HepG2 (cell line): Measurements from ENCODE around the gene UBTD2. TPM values are rescaled to one million over a fixed set of nuclear protein-coding genes. Genes with fewer than 3 reads are reported as not detected.

ENCODE experiments used
- ATAC-seq: fragments of 200-7000 bp; cut with Tn5 transposase; 3 replicates; pipeline ENCODE4 v1.9.1; 2020; ENCODE audit warnings: mild to moderate bottlenecking, moderate library complexity
- BruUV-seq: library from RNA; stranded (reverse); fragments of 400-500 nt; replicated peaks from 2 replicates; lab custom pipeline; 2021; lab: Mats Ljungman, UMichigan
- CTCF ChIA-PET: fragments of 300-600 bp; formaldehyde crosslinking; extraction: SDS; loops from one replicate; lab custom pipeline; 2021; ENCODE audit warnings: low total read pairs, inconsistent platforms, low intra/inter-chr PET ratio; lab: Yijun Ruan, JAX
- POLR2A ChIA-PET: fragments of 350-600 bp; sonication (Branson Sonifier 250); formaldehyde crosslinking; loops from one replicate; lab custom pipeline; 2020; ENCODE audit warnings: antibody characterized with exemption, inconsistent platforms; lab: Yijun Ruan, JAX
- DNase-seq: peaks from one replicate; pipeline ENCODE4 v3.0.0-alpha.2; 2015; ENCODE audit warnings: low spot score
- FAIRE-seq: peaks from 3 replicates; lab custom pipeline; 2011; peaks lifted over from hg19 to GRCh38; lab: Jason Lieb, UNC
- H2AFZ ChIP-seq: one replicate; pipeline ENCODE4 v1.6.1; 2011; ENCODE audit warnings: low read length, inconsistent platforms
- H3K27ac ChIP-seq: fragments of 300-600 bp; 3 replicates; pipeline ENCODE4 v1.8.0; 2011; ENCODE audit warnings: mixed run types, mild to moderate bottlenecking, mixed read lengths, low read length, inconsistent platforms; ENCODE audit not compliant: insufficient read depth; ENCODE audit errors: extremely low read length
- H3K27me3 ChIP-seq, 2 experiments: fragments of 200-600 bp in 1 of 2; 2 replicates in 1 of 2; 3 replicates in 1 of 2; pipeline versions ENCODE4 v1.6.0 to v1.8.0; 2011; ENCODE audit warnings: low read length in 2 of 2, mild to moderate bottlenecking in 2 of 2, moderate library complexity in 2 of 2, inconsistent platforms in 1 of 2; ENCODE audit not compliant: insufficient read depth in 2 of 2, control insufficient read depth in 1 of 2
- H3K36me3 ChIP-seq, 2 experiments: fragments of 200-600 bp in 1 of 2; replicated peaks in 1 of 2; 2 replicates in 1 of 2; 3 replicates in 1 of 2; pipeline versions ENCODE4 v1.5.1 to v1.8.0; 2011; ENCODE audit warnings: low read length in 2 of 2, inconsistent platforms in 1 of 2; ENCODE audit not compliant: insufficient read depth in 2 of 2, control insufficient read depth in 1 of 2
- H3K4me1 ChIP-seq: 2 replicates; pipeline ENCODE4 v1.5.1; 2012; ENCODE audit warnings: low read length, inconsistent platforms; ENCODE audit not compliant: insufficient read depth
- H3K4me2 ChIP-seq: 2 replicates; pipeline ENCODE4 v1.6.0; 2011; ENCODE audit warnings: low read depth, low read length, inconsistent platforms
- H3K4me3 ChIP-seq, 3 experiments: fragments of 200-600 bp in 1 of 3; sonication (generic), shearing (Covaris generic) in 1 of 3; replicated peaks in 1 of 3; 2 replicates each; pipeline ENCODE4 v1.5.1; 2011 to 2016; ENCODE audit warnings: low read length in 3 of 3, inconsistent platforms in 2 of 3, low read depth in 2 of 3, mild to moderate bottlenecking in 2 of 3, control low read depth in 1 of 3, mixed read lengths in 1 of 3; ENCODE audit not compliant: insufficient read depth in 1 of 3
- H3K79me2 ChIP-seq: one replicate; pipeline ENCODE4 v1.6.1; 2011; ENCODE audit warnings: low read length, inconsistent platforms; ENCODE audit not compliant: insufficient read depth
- H3K9ac ChIP-seq: 2 replicates; pipeline ENCODE4 v1.6.0; 2011; ENCODE audit warnings: mild to moderate bottlenecking, low read depth, low read length, inconsistent platforms; ENCODE audit not compliant: insufficient read depth
- H3K9me3 ChIP-seq: 2 replicates; pipeline ENCODE4 v1.5.1; 2012; ENCODE audit warnings: mild to moderate bottlenecking, low read length
- H4K20me1 ChIP-seq: 2 replicates; pipeline ENCODE4 v1.6.0; 2011; ENCODE audit warnings: inconsistent platforms, mild to moderate bottlenecking, low read length, moderate library complexity; ENCODE audit not compliant: insufficient read depth
- CREBL2 ChIP-seq: sonication (generic); formaldehyde crosslinking; IDR thresholded peaks from 2 replicates; pipeline ENCODE4 v1.8.1; 2023; ENCODE audit warnings: missing genetic modification reagents, mild to moderate bottlenecking, borderline replicate concordance
- EHMT2 ChIP-seq: fragments of 200-600 bp; sonication (generic); IDR thresholded peaks from 2 replicates; pipeline ENCODE4 v1.7.0; 2017; ENCODE audit warnings: antibody characterized with exemption, low read depth, low read length, borderline replicate concordance
- LCORL ChIP-seq, 2 experiments: fragments of 450-650 bp in 1 of 2; sonication (generic) in 1 of 2; formaldehyde crosslinking in 1 of 2; IDR thresholded peaks; 2 replicates each; pipeline versions ENCODE4 v1.5.0 to v1.6.1; 2017 to 2020; ENCODE audit warnings: antibody characterized with exemption in 1 of 2, missing genetic modification reagents in 1 of 2
- MNT ChIP-seq: fragments of 450-650 bp; IDR thresholded peaks from 2 replicates; pipeline ENCODE4 v1.6.1; 2016
- POGZ ChIP-seq: sonication (generic); formaldehyde crosslinking; IDR thresholded peaks from 2 replicates; pipeline ENCODE4 v1.4.0; 2020; ENCODE audit warnings: mild to moderate bottlenecking, missing genetic modification reagents
- RNF2 ChIP-seq: fragments of 450-650 bp; conservative IDR thresholded peaks from 2 replicates; pipeline ENCODE4 v1.6.1; 2016; ENCODE audit warnings: low read depth
- SATB2 ChIP-seq: sonication (generic); formaldehyde crosslinking; IDR thresholded peaks from 2 replicates; pipeline ENCODE4 v1.5.0; 2020; ENCODE audit warnings: missing genetic modification reagents
- SNAPC4 ChIP-seq: sonication (generic); formaldehyde crosslinking; IDR thresholded peaks from 2 replicates; pipeline ENCODE4 v1.4.0; 2020; ENCODE audit warnings: mild to moderate bottlenecking, missing genetic modification reagents
- TRAFD1 ChIP-seq: sonication (generic); formaldehyde crosslinking; IDR thresholded peaks from 2 replicates; pipeline ENCODE4 v1.5.1; 2020; ENCODE audit warnings: missing genetic modification reagents, mild to moderate bottlenecking, borderline replicate concordance
- U2AF1 ChIP-seq: fragments of 200-400 bp; formaldehyde crosslinking; optimal IDR thresholded peaks from 2 replicates; pipeline ENCODE3; 2017; ENCODE audit warnings: mild to moderate bottlenecking, low read depth, low read length
- ZBTB10 ChIP-seq: sonication (generic); formaldehyde crosslinking; IDR thresholded peaks from 2 replicates; pipeline ENCODE4 v1.4.0; 2020; ENCODE audit warnings: missing genetic modification reagents, borderline replicate concordance
- ZNF563 ChIP-seq: sonication (generic); formaldehyde crosslinking; IDR thresholded peaks from 2 replicates; pipeline ENCODE4 v1.8.0; 2022; ENCODE audit warnings: mild to moderate bottlenecking, moderate library complexity, missing genetic modification reagents
- ZNF879 ChIP-seq: sonication (generic); formaldehyde crosslinking; IDR thresholded peaks from 2 replicates; pipeline ENCODE4 v1.8.1; 2023; ENCODE audit warnings: missing genetic modification reagents
- ZSCAN9 ChIP-seq: IDR thresholded peaks from 2 replicates; pipeline ENCODE4 v1.6.1; 2016; ENCODE audit warnings: borderline replicate concordance
- WGBS: methylation state at CpG from one replicate; pipeline ENCODE4 v1.1.6; 2017; ENCODE audit warnings: low lambda C conversion rate; 5-methylcytosine and 5-hydroxymethylcytosine counted together
- in situ Hi-C: cut with HindIII; loops from 2 replicates; pipeline ENCODE4 v1.10.0; 2017; ENCODE audit warnings: low pct_unique_long_range_greater_than_20kb; ENCODE audit not compliant: extremely low pct_ligation_motif_present
- intact Hi-C: fragments of 100-400 bp; cut with micrococcal nuclease; formaldehyde crosslinking; loops from one replicate; pipeline ENCODE4 v1.10.0; 2022; ENCODE audit not compliant: unreplicated experiment
- polyA plus RNA-seq, 8 experiments: library from polyadenylated mRNA; depleted of rRNA in 3 of 8; stranded (reverse) in 7 of 8; unstranded in 1 of 8; fragments of >200 nt; fragmentation: Illumina TruSeq in 4 of 8; extraction: Trizol in 4 of 8; gene quantifications; 2 replicates each; pipeline versions ENCODE4 v1.2.1 to v1.2.3, GENCODE V29; 2011 to 2016; ENCODE audit warnings: low read depth in 4 of 8, missing spikeins in 1 of 8, mixed read lengths in 1 of 8; ENCODE audit not compliant: insufficient read depth in 1 of 8
- total RNA-seq, 5 experiments: library from RNA; depleted of rRNA; stranded (reverse); fragments of >200 nt; fragmentation: Illumina TruSeq; extraction: Trizol; gene quantifications; 2 replicates each; pipeline ENCODE4 v1.2.3, GENCODE V29; 2016; ENCODE audit warnings: low read depth in 1 of 5

The UBTD2 gene
- total and polyA plus RNA-seq, 2 of the 13 experiments (the other 11 are each of a cell fraction or from before 2014, with no cell fraction given): 15.2 to 24.1 TPM

- H3K79me2 ChIP-seq: no peaks in the 10 kb centered on the region
- in situ Hi-C loops: no loop called here
- TF ChIP-seq ZNF879 (no peak), CREBL2 (no peak), SATB2 (CRISPR knock-in tag) (no peak), EHMT2 (no peak), POGZ (CRISPR knock-in tag) (no peak), LCORL (IDR thresholded peaks at IDR 0.05) (no peak), LCORL (CRISPR knock-in tag; IDR thresholded peaks at IDR 0.05) (no peak), TRAFD1 (no peak), U2AF1 (no peak), ZBTB10 (no peak), ZNF563 (CRISPR knock-in tag) (no peak), ZSCAN9 (CRISPR knock-in tag) (no peak), MNT (no peak), SNAPC4 (no peak), RNF2 (no peak)
- TF ChIP-seq, all 625 proteins: peak for 0
- Histone ChIP-seq H2AFZ (no peak overlapping the region), H3K4me2 (no peak overlapping the region), H3K27ac (no peak overlapping the region), H3K4me1 (no peaks in the 10 kb centered on the region), H3K9ac (no peak overlapping the region), H3K36me3 (no peaks in the 10 kb centered on the region), H3K4me3 (no peak overlapping the region), H3K9me3 (no peaks in the 10 kb centered on the region), H4K20me1 (no peaks in the 10 kb centered on the region), H3K27me3 (peaks cover 0 to 7% of the 10 kb centered on the region in 2 experiments; a peak in 1 of 5 replicates)
- ATAC-seq (no peak), FAIRE-seq (no peak), DNase-seq (no peak)
- intact Hi-C loops: no loop called here
- 59% methylated on average over 4 of the region's 4 CpGs for WGBS
- ChIA-PET CTCF (no interaction called here), POLR2A (no interaction called here)
- no TSS peak for BruUV-seq
Observed at GRCh38 chr5:172311605-172312004, 28.0 kb upstream of the UBTD2 start.
